Gastrocnemius medialis (tissue), 4 donors: Measurements from ENCODE around the gene ARHGAP32.

Experiments used
- CTCF ChIP-seq, 5 experiments: fragments of 450-650 bp in 3 of 5; fragments of 200-600 bp in 2 of 5; sonication (generic) in 2 of 5; IDR thresholded peaks in 4 of 5; conservative IDR thresholded peaks in 1 of 5; 1 replicate in 4 of 5; 2 replicates in 1 of 5; pipeline ENCODE4 v1.5.1; 2016 to 2019; ENCODE audit warnings: antibody characterized with exemption in 5 of 5, mild to moderate bottlenecking in 3 of 5, moderate library complexity in 3 of 5
- POLR2A ChIP-seq, 2 donors: fragments of 450-650 bp; IDR thresholded peaks; one replicate each; pipeline ENCODE4 v1.6.1; 2017; ENCODE audit warnings: antibody characterized with exemption in 2 of 2, mild to moderate bottlenecking in 2 of 2, moderate library complexity in 2 of 2

DNA sequence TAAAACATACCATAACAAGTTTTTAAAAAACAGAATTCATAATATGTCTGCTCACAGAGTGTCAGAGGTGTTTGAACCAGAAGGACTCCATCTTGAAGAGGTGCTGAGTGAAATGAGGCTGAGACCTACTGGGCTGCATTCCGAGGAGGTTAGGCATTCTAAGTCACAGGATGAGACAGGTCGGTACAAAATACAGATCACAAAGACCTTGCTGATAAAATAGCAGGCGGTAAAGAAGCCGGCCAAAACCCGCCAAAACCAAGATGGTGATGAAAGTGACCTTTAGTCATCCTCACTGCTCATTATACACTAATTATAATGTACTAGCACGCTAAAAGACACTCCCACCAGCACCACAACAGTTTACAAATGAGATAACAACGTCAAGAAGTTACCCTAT is 116.4 kb downstream of the ARHGAP32 start:
- TF ChIP-seq POLR2A (IDR thresholded peaks at IDR 0.05): no peak
- no peak for TF ChIP-seq CTCF (IDR thresholded peaks at IDR 0.05 in 4 of 5, conservative IDR thresholded peaks at IDR 0.05 in 1 of 5)
